GM12875 (cell line): ENCODE results near the gene FAM20C.

Source experiments
- H3K4me3 ChIP-seq: one replicate; pipeline ENCODE4 v1.5.1; 2011; ENCODE audit warnings: low read depth, low read length, control low read depth
- CTCF ChIP-seq: IDR thresholded peaks from 2 replicates; pipeline ENCODE4 v1.5.1; 2011; ENCODE audit warnings: low read depth, mild to moderate bottlenecking, control low read depth, inconsistent platforms, low read length, moderate library complexity, borderline replicate concordance; ENCODE audit not compliant: insufficient read depth

The FAM20C gene

GRCh38 chr7:148932-149790, 43.2 kb upstream of the FAM20C start:
- TF ChIP-seq CTCF: no peak
- H3K4me3 ChIP-seq: peak overlapping the region; percentile 61

- TF ChIP-seq CTCF: no peak
- peak overlapping the region; percentile 61 for H3K4me3 ChIP-seq
Measured at GRCh38 chr7:149791-150636, 42.4 kb upstream of the FAM20C start.

DNA sequence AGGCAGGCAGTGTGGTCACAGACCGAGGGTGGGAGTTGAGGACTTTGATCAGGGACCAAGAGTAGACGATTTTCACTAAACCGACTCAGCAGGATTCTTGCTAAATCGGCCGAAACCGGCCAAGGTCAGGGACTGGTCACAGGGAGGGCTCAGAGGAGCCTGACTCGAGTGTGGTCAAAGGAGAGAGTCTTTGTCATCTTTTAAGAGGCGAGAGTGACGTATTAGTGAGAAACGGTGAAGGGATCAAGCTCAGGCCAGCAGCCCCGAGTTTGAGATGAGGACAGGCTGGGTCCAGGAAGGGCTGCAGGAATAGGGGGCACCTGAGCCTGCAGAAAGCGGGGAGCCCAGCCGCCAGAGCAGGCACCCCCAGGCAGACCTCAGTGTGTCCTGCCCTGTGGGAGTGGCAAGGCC, 41.6 kb upstream of the FAM20C start:
- no peak overlapping the region for H3K4me3 ChIP-seq
- no peak for TF ChIP-seq CTCF

- H3K4me3 ChIP-seq: no peak overlapping the region
- no peak for TF ChIP-seq CTCF
Measured at GRCh38 chr7:151346-152050, 40.9 kb upstream of the FAM20C start.

DNA sequence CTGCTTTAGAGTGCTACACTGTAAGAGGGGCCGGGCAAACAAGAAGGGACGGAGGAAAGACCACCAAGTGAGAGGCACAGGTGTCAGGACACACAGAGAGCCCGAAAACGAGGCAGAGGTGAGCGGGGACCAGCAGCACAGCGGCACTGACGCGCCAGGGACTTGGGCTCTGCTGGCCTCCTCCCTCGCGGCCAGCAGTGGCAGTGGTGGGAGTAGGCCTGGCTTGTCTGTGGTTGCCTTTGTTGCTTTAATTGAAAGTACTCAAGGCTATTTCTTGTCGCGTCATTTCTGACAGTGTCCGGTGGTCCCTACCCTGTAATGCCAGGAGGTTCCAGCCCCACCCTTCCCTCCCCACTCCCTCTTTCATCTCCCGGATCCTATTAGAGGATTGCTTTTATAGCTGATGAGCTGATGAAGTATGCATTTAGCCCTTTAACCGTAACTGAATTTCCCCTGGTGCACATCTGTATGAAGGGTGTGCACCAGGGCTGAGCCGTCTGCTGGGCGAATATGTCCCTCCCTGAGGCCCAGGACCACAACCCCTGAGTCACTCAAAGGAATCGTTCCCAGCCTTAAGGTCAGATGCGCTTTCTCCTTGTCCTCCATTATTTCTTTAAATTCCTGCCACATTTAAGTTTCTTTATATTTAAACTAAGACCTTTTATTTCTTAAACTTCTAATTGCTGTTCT, 39.5 kb upstream of the FAM20C start:
- TF ChIP-seq CTCF: no peak
- H3K4me3 ChIP-seq: no peak overlapping the region

- no peak overlapping the region for H3K4me3 ChIP-seq
- no peak for TF ChIP-seq CTCF
Measured at GRCh38 chr7:153604-154003, 38.8 kb upstream of the FAM20C start.
